Activated CD8-positive, alpha-beta T cell treated with anti-CD3 and anti-CD28 coated beads for 36 hours (primary cell): Measurements from ENCODE around the gene FOXP1. TPM values are rescaled to one million over a fixed set of nuclear protein-coding genes. Genes with fewer than 3 reads are reported as not detected.

Source experiments
- ATAC-seq: fragments of 200-7000 bp; cut with Tn5 transposase; one replicate; pipeline ENCODE4 v1.10.0; 2021; ENCODE audit warnings: mild to moderate bottlenecking, moderate library complexity
- CTCF ChIA-PET: fragments of 350-600 bp; sonication (Branson Sonifier 250); formaldehyde crosslinking; loops from one replicate; lab custom pipeline; 2021; ENCODE audit warnings: antibody characterized with exemption; lab: Charles Lee
- POLR2A ChIA-PET: fragments of 350-600 bp; sonication (Branson Sonifier 250); formaldehyde crosslinking; loops from one replicate; lab custom pipeline; 2021; ENCODE audit warnings: antibody characterized with exemption; lab: Charles Lee
- DNase-seq: peaks from one replicate; pipeline ENCODE4 v3.0.0-alpha.2; 2020
- H3K27ac Mint-ChIP-seq: one replicate; pipeline ENCODE4 v1.8.0; 2021; ENCODE audit warnings: mild to moderate bottlenecking, mixed read lengths
- H3K27me3 Mint-ChIP-seq: one replicate; pipeline ENCODE4 v1.8.0; 2021; ENCODE audit warnings: mixed read lengths
- H3K36me3 Mint-ChIP-seq: one replicate; pipeline ENCODE4 v1.8.0; 2021; ENCODE audit warnings: low read depth, mixed read lengths
- H3K4me1 Mint-ChIP-seq: one replicate; pipeline ENCODE4 v1.8.0; 2021; ENCODE audit warnings: low read depth, mixed read lengths
- H3K4me3 Mint-ChIP-seq: one replicate; pipeline ENCODE4 v1.8.0; 2021; ENCODE audit warnings: mild to moderate bottlenecking, moderate library complexity, mixed read lengths
- H3K9me3 Mint-ChIP-seq: one replicate; pipeline ENCODE4 v1.8.0; 2021; ENCODE audit warnings: mixed read lengths
- CTCF ChIP-seq: fragments of 200-600 bp; IDR thresholded peaks from one replicate; pipeline ENCODE4 v1.8.0; 2022; ENCODE audit warnings: antibody characterized with exemption, mild to moderate bottlenecking
- intact Hi-C: fragments of 100-400 bp; cut with micrococcal nuclease; formaldehyde crosslinking; loops from one replicate; pipeline ENCODE4 v1.10.0; 2022
- total RNA-seq, 2 experiments: library from RNA; stranded (reverse); gene quantifications; one replicate each; pipeline ENCODE4 v1.2.3, GENCODE V29; 2021

Gene FOXP1
- total RNA-seq, 2 experiments from 2014 or later, result 145 to 153 TPM

GRCh38 chr3:71585887-71586809 is 2.6 kb upstream of the FOXP1 start:
- Mint-ChIP-seq H3K27ac (peak overlapping the region; percentile 92), H3K27me3 (no peaks in the 10 kb centered on the region), H3K4me1 (peaks cover 52% of the 10 kb centered on the region), H3K4me3 (peak overlapping the region; percentile 84), H3K9me3 (no peaks in the 10 kb centered on the region), H3K36me3 (peaks cover 12% of the 10 kb centered on the region)
- ChIA-PET POLR2A (interaction anchor here (0.6 to 4.8 kb wide), 3 partner anchors 90 to 308 kb away, joined by 3 to 74 read pairs (median 5); no protein-coding TSS in a partner anchor), CTCF (interaction anchor here (0.6 to 2.4 kb wide), 33 partner anchors 8 to 1035 kb away, joined by 3 to 13 read pairs (median 3); no protein-coding TSS in a partner anchor)
- peak; percentile 90 for TF ChIP-seq CTCF
- peak; percentile 53 for DNase-seq
- no peak for ATAC-seq
- intact Hi-C loops, result loop anchor here (2.0 to 10.0 kb wide), 4 partner anchors 191 to 581 kb away; no protein-coding TSS in a partner anchor

- no peak for TF ChIP-seq CTCF
- ATAC-seq, result no peak
- Mint-ChIP-seq H3K4me3 (peak overlapping the region; percentile 84), H3K27me3 (no peaks in the 10 kb centered on the region), H3K4me1 (peaks cover 54% of the 10 kb centered on the region), H3K36me3 (peaks cover 12% of the 10 kb centered on the region), H3K27ac (peak overlapping the region; percentile 92), H3K9me3 (no peaks in the 10 kb centered on the region)
- DNase-seq, result peak; percentile 17
- intact Hi-C loops, result loop anchor here (2.0 to 10.0 kb wide), 4 partner anchors 190 to 580 kb away; no protein-coding TSS in a partner anchor
- ChIA-PET CTCF (interaction anchor here (0.6 to 2.4 kb wide), 27 partner anchors 9 to 1034 kb away, joined by 3 to 13 read pairs (median 3); no protein-coding TSS in a partner anchor), POLR2A (interaction anchor here (0.7 to 4.8 kb wide), 15 partner anchors 89 to 531 kb away, joined by 3 to 74 read pairs (median 6); no protein-coding TSS in a partner anchor)
Observed at GRCh38 chr3:71585131-71585530, 1.6 kb upstream of the FOXP1 start.

- ATAC-seq (peak; percentile 54), DNase-seq (peak; percentile 88)
- TF ChIP-seq CTCF, result no peak
- intact Hi-C loops, result loop anchor here (2.0 to 10.0 kb wide), 7 partner anchors 132 to 580 kb away; no protein-coding TSS in a partner anchor
- CTCF ChIA-PET, result interaction anchor here (0.9 to 1.6 kb wide), 8 partner anchors 16 to 524 kb away, joined by 3 to 5 read pairs (median 4); no protein-coding TSS in a partner anchor
- Mint-ChIP-seq H3K27me3 (no peaks in the 10 kb centered on the region), H3K4me3 (peak overlapping the region; percentile 84), H3K9me3 (no peaks in the 10 kb centered on the region), H3K27ac (peak overlapping the region; percentile 92), H3K4me1 (peaks cover 59% of the 10 kb centered on the region), H3K36me3 (peaks cover 12% of the 10 kb centered on the region)
- POLR2A ChIA-PET, result interaction anchor here (0.5 to 4.8 kb wide), 18 partner anchors 89 to 531 kb away, joined by 3 to 74 read pairs (median 4); no protein-coding TSS in a partner anchor
Observed at GRCh38 chr3:71584394-71585011, 975 bp upstream of the FOXP1 start.

- Mint-ChIP-seq H3K27me3 (no peaks in the 10 kb centered on the region), H3K27ac (peak overlapping the region; percentile 99), H3K4me3 (peak overlapping the region; percentile 84), H3K4me1 (peaks cover 59% of the 10 kb centered on the region), H3K36me3 (peaks cover 15% of the 10 kb centered on the region), H3K9me3 (no peaks in the 10 kb centered on the region)
- peak; percentile 87 for DNase-seq
- intact Hi-C loops, result loop anchor here (5.0 to 10.0 kb wide), 5 partner anchors 131 to 578 kb away; no protein-coding TSS in a partner anchor
- ChIA-PET CTCF (interaction anchor here (0.8 to 1.4 kb wide), 5 partner anchors 91 to 522 kb away, joined by 3 read pairs; no protein-coding TSS in a partner anchor), POLR2A (interaction anchor here (0.6 to 4.8 kb wide), 36 partner anchors 25 to 534 kb away, joined by 3 to 74 read pairs (median 4); no protein-coding TSS in a partner anchor)
- peak; percentile 27 for ATAC-seq
- no peak for TF ChIP-seq CTCF
Observed at GRCh38 chr3:71582612-71583565, 639 bp downstream of the FOXP1 start.
